HCT116 (cell line): ENCODE data around the gene ANKFN1. TPM values are rescaled to one million over a fixed set of nuclear protein-coding genes. Genes with fewer than 3 reads are reported as not detected.

Experiments used
- ATAC-seq: fragments of 200-7000 bp; cut with Tn5 transposase; 2 replicates; pipeline ENCODE4 v1.9.1; 2020; ENCODE audit warnings: mild to moderate bottlenecking, moderate library complexity
- BruUV-seq: library from RNA; stranded (reverse); fragments of 400-500 nt; replicated peaks from 2 replicates; lab custom pipeline; 2021; lab: Mats Ljungman, UMichigan
- CTCF ChIA-PET: fragments of 300-600 bp; sonication (Branson Sonifier 250); formaldehyde crosslinking; loops from one replicate; lab custom pipeline; 2021; ENCODE audit warnings: antibody characterized with exemption; lab: Charles Lee
- POLR2A ChIA-PET: fragments of 300-600, 350-600 bp; sonication (Branson Sonifier 250); formaldehyde crosslinking; loops from one replicate; lab custom pipeline; 2021; ENCODE audit warnings: antibody characterized with exemption; lab: Charles Lee
- RAD21 ChIA-PET, 2 experiments: fragments of 300-600 bp; sonication (Branson Sonifier 250); formaldehyde crosslinking; loops; one replicate each; lab custom pipeline; 2023; ENCODE audit warnings: low total read pairs in 2 of 2; ENCODE audit not compliant: uncharacterized antibody in 2 of 2, unreplicated experiment in 2 of 2, low non-redundant PET in 1 of 2; lab: Charles Lee
- DNase-seq: peaks from one replicate; pipeline ENCODE4 v3.0.0-alpha.2; 2010; ENCODE audit warnings: low read depth, low spot score
- H2AFZ ChIP-seq: fragments of 200-600 bp; shearing (Covaris generic), sonication (generic); 2 replicates; pipeline ENCODE4 v1.6.1; 2017; ENCODE audit warnings: low read depth, mixed run types, mixed read lengths, antibody characterized with exemption, low read length; ENCODE audit not compliant: poor library complexity, severe bottlenecking
- H3K27ac ChIP-seq: 2 replicates; pipeline ENCODE4 v1.5.1; 2012; ENCODE audit warnings: low read depth, low read length
- H3K27me3 ChIP-seq: fragments of 200-600 bp; sonication (generic); 2 replicates; pipeline ENCODE4 v1.6.1; 2016; ENCODE audit warnings: mixed run types, low read length, mixed read lengths; ENCODE audit not compliant: insufficient read depth
- H3K36me3 ChIP-seq, 2 experiments: fragments of 200-500 bp in 1 of 2; fragments of 200-600 bp in 1 of 2; sonication (Bioruptor generic) in 1 of 2; sonication (generic) in 1 of 2; 2 replicates each; pipeline versions ENCODE4 v1.5.1 to v1.6.1; 2014 to 2016; ENCODE audit warnings: low read length in 2 of 2, inconsistent platforms in 1 of 2, mixed read lengths in 1 of 2, mixed run types in 1 of 2; ENCODE audit not compliant: insufficient read depth in 2 of 2, control insufficient read depth in 1 of 2
- H3K4me1 ChIP-seq, 2 experiments: fragments of 200-600 bp in 1 of 2; sonication (generic) in 1 of 2; 2 replicates each; pipeline versions ENCODE4 v1.5.1 to v1.6.1; 2012 to 2017; ENCODE audit warnings: low read length in 2 of 2, inconsistent platforms in 1 of 2, mild to moderate bottlenecking in 1 of 2, mixed read lengths in 1 of 2, mixed run types in 1 of 2, moderate library complexity in 1 of 2; ENCODE audit not compliant: insufficient read depth in 2 of 2, control insufficient read depth in 1 of 2
- H3K4me2 ChIP-seq: fragments of 200-600 bp; sonication (generic); 2 replicates; pipeline ENCODE4 v1.6.1; 2017; ENCODE audit warnings: mixed run types, low read length, mixed read lengths
- H3K4me3 ChIP-seq, 2 experiments: fragments of 200-600 bp in 1 of 2; sonication (generic) in 1 of 2; replicated peaks in 1 of 2; 2 replicates each; pipeline ENCODE4 v1.5.1; 2011 to 2016; ENCODE audit warnings: low read length in 2 of 2, control low read depth in 1 of 2, low read depth in 1 of 2, mild to moderate bottlenecking in 1 of 2, mixed read lengths in 1 of 2, mixed run types in 1 of 2
- H3K79me2 ChIP-seq: fragments of 200-600 bp; sonication (generic); 2 replicates; pipeline ENCODE4 v1.6.1; 2017; ENCODE audit warnings: mild to moderate bottlenecking, mixed run types, low read length, moderate library complexity, mixed read lengths; ENCODE audit not compliant: insufficient read depth
- H3K9ac ChIP-seq: fragments of 200-600 bp; sonication (generic); 2 replicates; pipeline ENCODE4 v1.6.1; 2016; ENCODE audit warnings: low read length, mixed read lengths
- H3K9me2 ChIP-seq: fragments of 200-600 bp; sonication (generic), shearing (Covaris generic); 2 replicates; pipeline ENCODE4 v1.6.1; 2017; ENCODE audit warnings: mixed run types, mild to moderate bottlenecking, moderate library complexity; ENCODE audit not compliant: insufficient read depth
- H3K9me3 ChIP-seq, 2 experiments: fragments of 200-500 bp in 1 of 2; fragments of 200-600 bp in 1 of 2; sonication (Bioruptor generic) in 1 of 2; sonication (generic) in 1 of 2; 2 replicates each; pipeline ENCODE4 v1.6.1; 2014 to 2017; ENCODE audit warnings: low read length in 2 of 2, mixed read lengths in 2 of 2, inconsistent platforms in 1 of 2, low read depth in 1 of 2, mild to moderate bottlenecking in 1 of 2, mixed run types in 1 of 2, moderate library complexity in 1 of 2; ENCODE audit not compliant: control insufficient read depth in 1 of 2, insufficient read depth in 1 of 2
- H4K20me1 ChIP-seq: fragments of 200-600 bp; sonication (generic), shearing (Covaris generic); 2 replicates; pipeline ENCODE4 v1.6.1; 2017; ENCODE audit warnings: mixed run types, mild to moderate bottlenecking, moderate library complexity; ENCODE audit not compliant: insufficient read depth
- ATF3 ChIP-seq: IDR thresholded peaks from 2 replicates; pipeline ENCODE4 v1.6.1; 2012
- FOSL1 ChIP-seq: IDR thresholded peaks from 2 replicates; pipeline ENCODE4 v1.6.1; 2012; ENCODE audit warnings: low read depth
- POLR2A ChIP-seq: IDR thresholded peaks from 2 replicates; pipeline ENCODE4 v1.7.0; 2011; ENCODE audit warnings: borderline replicate concordance; ENCODE audit not compliant: insufficient read depth, insufficient read length; ENCODE audit errors: extremely low read depth
- POLR2AphosphoS5 ChIP-seq: IDR thresholded peaks from 2 replicates; pipeline ENCODE4 v1.6.1; 2011; ENCODE audit warnings: mild to moderate bottlenecking, low read depth, low read length, moderate library complexity
- SRF ChIP-seq: IDR thresholded peaks from 2 replicates; pipeline ENCODE4 v1.6.1; 2012; ENCODE audit warnings: low read depth
- ZFX ChIP-seq: fragments of 450-650 bp; IDR thresholded peaks from 2 replicates; pipeline ENCODE4 v1.6.1; 2017
- intact Hi-C: fragments of 100-400 bp; cut with micrococcal nuclease; formaldehyde crosslinking; loops from 2 replicates; pipeline ENCODE4 v1.10.0; 2022
- total RNA-seq: library from RNA; stranded (reverse); gene quantifications from one replicate; pipeline ENCODE4 v1.2.1, GENCODE V29; 2021; ENCODE audit not compliant: unreplicated experiment
- TF ChIP-seq, protein P1 (sequence below): IDR thresholded peaks from 2 replicates; pipeline ENCODE4 v1.6.1; 2012; ENCODE audit warnings: low read depth
- TF ChIP-seq, protein P2 (sequence below): IDR thresholded peaks from 2 replicates; pipeline ENCODE4 v1.6.1; 2011; ENCODE audit warnings: mild to moderate bottlenecking, low read length, moderate library complexity; ENCODE audit not compliant: insufficient replicate concordance; ENCODE audit errors: extremely low read depth

Gene ANKFN1
- total RNA-seq, 1 experiment from 2014 or later = 1.1 TPM

DNA sequence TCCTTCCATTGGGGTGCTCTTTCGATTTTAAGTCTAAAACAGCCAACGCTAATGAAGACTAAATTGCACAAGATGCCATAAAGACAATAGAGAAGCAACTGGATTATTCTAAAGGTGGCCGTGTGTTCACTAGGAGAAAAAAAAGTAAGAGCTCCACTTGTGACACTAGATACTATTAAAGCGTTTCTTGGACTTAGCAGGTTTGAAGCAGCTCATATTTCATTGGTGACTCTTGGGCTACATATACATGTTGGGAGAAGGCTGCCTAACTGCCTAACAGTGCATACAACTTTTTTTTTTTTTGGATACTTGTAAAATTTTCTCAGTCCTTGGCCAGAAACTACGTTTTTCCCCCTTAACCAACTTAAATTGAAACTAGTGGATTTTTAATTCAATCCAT is 328.4 kb downstream of the ANKFN1 start:
- intact Hi-C loops = no loop called here
- ChIA-PET CTCF (interaction anchor here (1.4 to 1.7 kb wide), 2 partner anchors 10 to 18 kb away, joined by 4 read pairs; no protein-coding TSS in a partner anchor), POLR2A (no interaction called here), RAD21 (no interaction called here)
- no peaks in the 10 kb centered on the region for H4K20me1 ChIP-seq
- no peak for DNase-seq
- H2AFZ ChIP-seq = no peak overlapping the region
- H3K27me3 ChIP-seq = peaks cover 31% of the 10 kb centered on the region; the same call in 1 of the 2 replicates
- H3K4me2 ChIP-seq = no peak overlapping the region
- H3K9me3 ChIP-seq = no peaks in the 10 kb centered on the region
- H3K36me3 ChIP-seq = no peaks in the 10 kb centered on the region
- no peaks in the 10 kb centered on the region for H3K79me2 ChIP-seq
- H3K9ac ChIP-seq = no peak overlapping the region
- no peak for ATAC-seq
- no peaks in the 10 kb centered on the region for H3K4me1 ChIP-seq
- no peaks in the 10 kb centered on the region for H3K9me2 ChIP-seq
- H3K27ac ChIP-seq = no peak overlapping the region
- no peak overlapping the region for H3K4me3 ChIP-seq
- no TSS peak for BruUV-seq
- TF ChIP-seq FOSL1 (no peak), SRF (no peak), POLR2AphosphoS5 (no peak), POLR2A (no peak), ATF3 (no peak), ZFX (no peak)
- TF ChIP-seq, protein P1, sequence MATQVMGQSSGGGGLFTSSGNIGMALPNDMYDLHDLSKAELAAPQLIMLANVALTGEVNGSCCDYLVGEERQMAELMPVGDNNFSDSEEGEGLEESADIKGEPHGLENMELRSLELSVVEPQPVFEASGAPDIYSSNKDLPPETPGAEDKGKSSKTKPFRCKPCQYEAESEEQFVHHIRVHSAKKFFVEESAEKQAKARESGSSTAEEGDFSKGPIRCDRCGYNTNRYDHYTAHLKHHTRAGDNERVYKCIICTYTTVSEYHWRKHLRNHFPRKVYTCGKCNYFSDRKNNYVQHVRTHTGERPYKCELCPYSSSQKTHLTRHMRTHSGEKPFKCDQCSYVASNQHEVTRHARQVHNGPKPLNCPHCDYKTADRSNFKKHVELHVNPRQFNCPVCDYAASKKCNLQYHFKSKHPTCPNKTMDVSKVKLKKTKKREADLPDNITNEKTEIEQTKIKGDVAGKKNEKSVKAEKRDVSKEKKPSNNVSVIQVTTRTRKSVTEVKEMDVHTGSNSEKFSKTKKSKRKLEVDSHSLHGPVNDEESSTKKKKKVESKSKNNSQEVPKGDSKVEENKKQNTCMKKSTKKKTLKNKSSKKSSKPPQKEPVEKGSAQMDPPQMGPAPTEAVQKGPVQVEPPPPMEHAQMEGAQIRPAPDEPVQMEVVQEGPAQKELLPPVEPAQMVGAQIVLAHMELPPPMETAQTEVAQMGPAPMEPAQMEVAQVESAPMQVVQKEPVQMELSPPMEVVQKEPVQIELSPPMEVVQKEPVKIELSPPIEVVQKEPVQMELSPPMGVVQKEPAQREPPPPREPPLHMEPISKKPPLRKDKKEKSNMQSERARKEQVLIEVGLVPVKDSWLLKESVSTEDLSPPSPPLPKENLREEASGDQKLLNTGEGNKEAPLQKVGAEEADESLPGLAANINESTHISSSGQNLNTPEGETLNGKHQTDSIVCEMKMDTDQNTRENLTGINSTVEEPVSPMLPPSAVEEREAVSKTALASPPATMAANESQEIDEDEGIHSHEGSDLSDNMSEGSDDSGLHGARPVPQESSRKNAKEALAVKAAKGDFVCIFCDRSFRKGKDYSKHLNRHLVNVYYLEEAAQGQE = no peak
- TF ChIP-seq, protein P2, sequence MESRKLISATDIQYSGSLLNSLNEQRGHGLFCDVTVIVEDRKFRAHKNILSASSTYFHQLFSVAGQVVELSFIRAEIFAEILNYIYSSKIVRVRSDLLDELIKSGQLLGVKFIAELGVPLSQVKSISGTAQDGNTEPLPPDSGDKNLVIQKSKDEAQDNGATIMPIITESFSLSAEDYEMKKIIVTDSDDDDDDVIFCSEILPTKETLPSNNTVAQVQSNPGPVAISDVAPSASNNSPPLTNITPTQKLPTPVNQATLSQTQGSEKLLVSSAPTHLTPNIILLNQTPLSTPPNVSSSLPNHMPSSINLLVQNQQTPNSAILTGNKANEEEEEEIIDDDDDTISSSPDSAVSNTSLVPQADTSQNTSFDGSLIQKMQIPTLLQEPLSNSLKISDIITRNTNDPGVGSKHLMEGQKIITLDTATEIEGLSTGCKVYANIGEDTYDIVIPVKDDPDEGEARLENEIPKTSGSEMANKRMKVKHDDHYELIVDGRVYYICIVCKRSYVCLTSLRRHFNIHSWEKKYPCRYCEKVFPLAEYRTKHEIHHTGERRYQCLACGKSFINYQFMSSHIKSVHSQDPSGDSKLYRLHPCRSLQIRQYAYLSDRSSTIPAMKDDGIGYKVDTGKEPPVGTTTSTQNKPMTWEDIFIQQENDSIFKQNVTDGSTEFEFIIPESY = no peak
